ENCODE results near the gene SETD5. TPM values are rescaled to one million over a fixed set of nuclear protein-coding genes. Genes with fewer than 3 reads are reported as not detected.

The SETD5 gene
- total RNA-seq, 1 experiment from 2014 or later: 43.4 TPM

- no peak for DNase-seq (ENCODE audit: low spot score)
Measured at GRCh38 chr3:9408546-9408945, 11.1 kb downstream of the SETD5 start.

GRCh38 chr3:9409981-9410854 is 12.8 kb downstream of the SETD5 start:
- DNase-seq (ENCODE audit: low spot score): no peak

GRCh38 chr3:9411302-9411701 is 13.9 kb downstream of the SETD5 start:
- no peak for DNase-seq (ENCODE audit: low spot score)

- no peak for DNase-seq (ENCODE audit: low spot score)
Measured at GRCh38 chr3:9412293-9412692, 14.9 kb downstream of the SETD5 start.

GRCh38 chr3:9414826-9415225 is 17.4 kb downstream of the SETD5 start:
- no peak for DNase-seq (ENCODE audit: low spot score)

GRCh38 chr3:9415485-9416138 is 18.2 kb downstream of the SETD5 start:
- DNase-seq (ENCODE audit: low spot score): no peak

- DNase-seq (ENCODE audit: low spot score): no peak
Measured at GRCh38 chr3:9416139-9416780, 18.8 kb downstream of the SETD5 start.

GRCh38 chr3:9420850-9421549 is 23.6 kb downstream of the SETD5 start:
- peak; percentile 23 for DNase-seq (ENCODE audit: low spot score)

- DNase-seq (ENCODE audit: low spot score): peak; percentile 96
Measured at GRCh38 chr3:9422712-9423424, 25.5 kb downstream of the SETD5 start.

- DNase-seq (ENCODE audit: low spot score): no peak
Measured at GRCh38 chr3:9428411-9428810, 31.0 kb downstream of the SETD5 start.

GRCh38 chr3:9430733-9431132 is 33.3 kb downstream of the SETD5 start:
- no peak for DNase-seq (ENCODE audit: low spot score)

GRCh38 chr3:9433627-9434521 is 36.5 kb downstream of the SETD5 start:
- no peak for DNase-seq (ENCODE audit: low spot score)

GRCh38 chr3:9435316-9435715 is 37.9 kb downstream of the SETD5 start:
- no peak for DNase-seq (ENCODE audit: low spot score)

- no peak for DNase-seq (ENCODE audit: low spot score)
Measured at GRCh38 chr3:9439331-9439730, 41.9 kb downstream of the SETD5 start.

GRCh38 chr3:9441501-9442221 is 44.2 kb downstream of the SETD5 start:
- no peak for DNase-seq (ENCODE audit: low spot score)

GRCh38 chr3:9448071-9448470 is 50.7 kb downstream of the SETD5 start:
- no peak for DNase-seq (ENCODE audit: low spot score)

GRCh38 chr3:9448643-9449042 is 51.2 kb downstream of the SETD5 start:
- no peak for DNase-seq (ENCODE audit: low spot score)

- DNase-seq (ENCODE audit: low spot score): no peak
Measured at GRCh38 chr3:9450126-9450525, 52.7 kb downstream of the SETD5 start.

- no peak for DNase-seq (ENCODE audit: low spot score)
Measured at GRCh38 chr3:9450991-9451390, 53.6 kb downstream of the SETD5 start.

GRCh38 chr3:9452417-9452816 is 55.0 kb downstream of the SETD5 start:
- DNase-seq (ENCODE audit: low spot score): no peak

Data from A172 (cell line).